HepG2 (cell line): Measurements from ENCODE around the gene TEFM. TPM values are rescaled to one million over a fixed set of nuclear protein-coding genes. Genes with fewer than 3 reads are reported as not detected.

Source experiments
- ATAC-seq: fragments of 200-7000 bp; cut with Tn5 transposase; 3 replicates; pipeline ENCODE4 v1.9.1; 2020; ENCODE audit warnings: mild to moderate bottlenecking, moderate library complexity
- BruUV-seq: library from RNA; stranded (reverse); fragments of 400-500 nt; replicated peaks from 2 replicates; lab custom pipeline; 2021; lab: Mats Ljungman, UMichigan
- CTCF ChIA-PET: fragments of 300-600 bp; formaldehyde crosslinking; extraction: SDS; loops from one replicate; lab custom pipeline; 2021; ENCODE audit warnings: low total read pairs, inconsistent platforms, low intra/inter-chr PET ratio; lab: Yijun Ruan, JAX
- POLR2A ChIA-PET: fragments of 350-600 bp; sonication (Branson Sonifier 250); formaldehyde crosslinking; loops from one replicate; lab custom pipeline; 2020; ENCODE audit warnings: antibody characterized with exemption, inconsistent platforms; lab: Yijun Ruan, JAX
- DNase-seq: peaks from one replicate; pipeline ENCODE4 v3.0.0-alpha.2; 2015; ENCODE audit warnings: low spot score
- FAIRE-seq: peaks from 3 replicates; lab custom pipeline; 2011; peaks lifted over from hg19 to GRCh38; lab: Jason Lieb, UNC
- H2AFZ ChIP-seq: one replicate; pipeline ENCODE4 v1.6.1; 2011; ENCODE audit warnings: low read length, inconsistent platforms
- H3K27ac ChIP-seq: fragments of 300-600 bp; 3 replicates; pipeline ENCODE4 v1.8.0; 2011; ENCODE audit warnings: mixed run types, mild to moderate bottlenecking, mixed read lengths, low read length, inconsistent platforms; ENCODE audit not compliant: insufficient read depth; ENCODE audit errors: extremely low read length
- H3K27me3 ChIP-seq, 2 experiments: fragments of 200-600 bp in 1 of 2; 2 replicates in 1 of 2; 3 replicates in 1 of 2; pipeline versions ENCODE4 v1.6.0 to v1.8.0; 2011; ENCODE audit warnings: low read length in 2 of 2, mild to moderate bottlenecking in 2 of 2, moderate library complexity in 2 of 2, inconsistent platforms in 1 of 2; ENCODE audit not compliant: insufficient read depth in 2 of 2, control insufficient read depth in 1 of 2
- H3K36me3 ChIP-seq, 2 experiments: fragments of 200-600 bp in 1 of 2; replicated peaks in 1 of 2; 2 replicates in 1 of 2; 3 replicates in 1 of 2; pipeline versions ENCODE4 v1.5.1 to v1.8.0; 2011; ENCODE audit warnings: low read length in 2 of 2, inconsistent platforms in 1 of 2; ENCODE audit not compliant: insufficient read depth in 2 of 2, control insufficient read depth in 1 of 2
- H3K4me1 ChIP-seq: 2 replicates; pipeline ENCODE4 v1.5.1; 2012; ENCODE audit warnings: low read length, inconsistent platforms; ENCODE audit not compliant: insufficient read depth
- H3K4me2 ChIP-seq: 2 replicates; pipeline ENCODE4 v1.6.0; 2011; ENCODE audit warnings: low read depth, low read length, inconsistent platforms
- H3K4me3 ChIP-seq, 3 experiments: fragments of 200-600 bp in 1 of 3; sonication (generic), shearing (Covaris generic) in 1 of 3; replicated peaks in 1 of 3; 2 replicates each; pipeline ENCODE4 v1.5.1; 2011 to 2016; ENCODE audit warnings: low read length in 3 of 3, inconsistent platforms in 2 of 3, low read depth in 2 of 3, mild to moderate bottlenecking in 2 of 3, control low read depth in 1 of 3, mixed read lengths in 1 of 3; ENCODE audit not compliant: insufficient read depth in 1 of 3
- H3K79me2 ChIP-seq: one replicate; pipeline ENCODE4 v1.6.1; 2011; ENCODE audit warnings: low read length, inconsistent platforms; ENCODE audit not compliant: insufficient read depth
- H3K9ac ChIP-seq: 2 replicates; pipeline ENCODE4 v1.6.0; 2011; ENCODE audit warnings: mild to moderate bottlenecking, low read depth, low read length, inconsistent platforms; ENCODE audit not compliant: insufficient read depth
- H3K9me3 ChIP-seq: 2 replicates; pipeline ENCODE4 v1.5.1; 2012; ENCODE audit warnings: mild to moderate bottlenecking, low read length
- H4K20me1 ChIP-seq: 2 replicates; pipeline ENCODE4 v1.6.0; 2011; ENCODE audit warnings: inconsistent platforms, mild to moderate bottlenecking, low read length, moderate library complexity; ENCODE audit not compliant: insufficient read depth
- HMGXB3 ChIP-seq: sonication (generic); formaldehyde crosslinking; IDR thresholded peaks from 2 replicates; pipeline ENCODE4 v1.4.0; 2020; ENCODE audit warnings: missing genetic modification reagents, borderline replicate concordance
- ISL2 ChIP-seq: sonication (generic); formaldehyde crosslinking; IDR thresholded peaks from 2 replicates; pipeline ENCODE4 v1.5.0; 2020; ENCODE audit warnings: missing genetic modification reagents
- RBAK ChIP-seq: sonication (generic); formaldehyde crosslinking; IDR thresholded peaks from 2 replicates; pipeline ENCODE4 v1.5.1; 2020; ENCODE audit warnings: mild to moderate bottlenecking, missing genetic modification reagents
- RNF219 ChIP-seq: sonication (generic); formaldehyde crosslinking; IDR thresholded peaks from 2 replicates; pipeline ENCODE4 v1.5.0; 2020; ENCODE audit warnings: mild to moderate bottlenecking, missing genetic modification reagents
- ZNF574 ChIP-seq: sonication (generic); formaldehyde crosslinking; IDR thresholded peaks from 2 replicates; pipeline ENCODE4 v1.4.0; 2020; ENCODE audit warnings: missing genetic modification reagents
- ZNF629 ChIP-seq: sonication (generic); formaldehyde crosslinking; conservative IDR thresholded peaks from 2 replicates; pipeline ENCODE4 v1.5.0; 2020; ENCODE audit warnings: missing genetic modification reagents
- ZNF75D ChIP-seq: sonication (generic); formaldehyde crosslinking; IDR thresholded peaks from 2 replicates; pipeline ENCODE4 v1.8.1; 2023; ENCODE audit warnings: missing genetic modification reagents, mild to moderate bottlenecking, borderline replicate concordance
- ZSCAN25 ChIP-seq: sonication (generic); formaldehyde crosslinking; IDR thresholded peaks from 2 replicates; pipeline ENCODE4 v1.8.0; 2022; ENCODE audit warnings: mild to moderate bottlenecking, missing genetic modification reagents
- WGBS: methylation state at CpG from one replicate; pipeline ENCODE4 v1.1.6; 2017; ENCODE audit warnings: low lambda C conversion rate; 5-methylcytosine and 5-hydroxymethylcytosine counted together
- in situ Hi-C: cut with HindIII; loops from 2 replicates; pipeline ENCODE4 v1.10.0; 2017; ENCODE audit warnings: low pct_unique_long_range_greater_than_20kb; ENCODE audit not compliant: extremely low pct_ligation_motif_present
- intact Hi-C: fragments of 100-400 bp; cut with micrococcal nuclease; formaldehyde crosslinking; loops from one replicate; pipeline ENCODE4 v1.10.0; 2022; ENCODE audit not compliant: unreplicated experiment
- polyA plus RNA-seq, 8 experiments: library from polyadenylated mRNA; depleted of rRNA in 3 of 8; stranded (reverse) in 7 of 8; unstranded in 1 of 8; fragments of >200 nt; fragmentation: Illumina TruSeq in 4 of 8; extraction: Trizol in 4 of 8; gene quantifications; 2 replicates each; pipeline versions ENCODE4 v1.2.1 to v1.2.3, GENCODE V29; 2011 to 2016; ENCODE audit warnings: low read depth in 4 of 8, missing spikeins in 1 of 8, mixed read lengths in 1 of 8; ENCODE audit not compliant: insufficient read depth in 1 of 8
- total RNA-seq, 5 experiments: library from RNA; depleted of rRNA; stranded (reverse); fragments of >200 nt; fragmentation: Illumina TruSeq; extraction: Trizol; gene quantifications; 2 replicates each; pipeline ENCODE4 v1.2.3, GENCODE V29; 2016; ENCODE audit warnings: low read depth in 1 of 5
- TF ChIP-seq, protein P1 (sequence below): sonication (generic); formaldehyde crosslinking; IDR thresholded peaks from 2 replicates; pipeline ENCODE4 v1.9.0; 2021; ENCODE audit warnings: missing genetic modification reagents, mild to moderate bottlenecking, borderline replicate concordance

Gene TEFM
- total and polyA plus RNA-seq, 2 of the 13 experiments (the other 11 are each of a cell fraction or from before 2014, with no cell fraction given): 7.0 to 20.0 TPM

- TF ChIP-seq RNF219 (no peak), ZNF75D (CRISPR knock-in tag) (no peak), ZNF574 (no peak)
- TF ChIP-seq, protein P1, sequence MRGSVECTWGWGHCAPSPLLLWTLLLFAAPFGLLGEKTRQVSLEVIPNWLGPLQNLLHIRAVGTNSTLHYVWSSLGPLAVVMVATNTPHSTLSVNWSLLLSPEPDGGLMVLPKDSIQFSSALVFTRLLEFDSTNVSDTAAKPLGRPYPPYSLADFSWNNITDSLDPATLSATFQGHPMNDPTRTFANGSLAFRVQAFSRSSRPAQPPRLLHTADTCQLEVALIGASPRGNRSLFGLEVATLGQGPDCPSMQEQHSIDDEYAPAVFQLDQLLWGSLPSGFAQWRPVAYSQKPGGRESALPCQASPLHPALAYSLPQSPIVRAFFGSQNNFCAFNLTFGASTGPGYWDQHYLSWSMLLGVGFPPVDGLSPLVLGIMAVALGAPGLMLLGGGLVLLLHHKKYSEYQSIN (CRISPR knock-in tag): no peak
Observed at GRCh38 chr17:30927756-30928155, 21.7 kb upstream of the TEFM start (continued).

GRCh38 chr17:30926516-30926915 lies 20.5 kb upstream of the TEFM start:
- 68% methylated on average over 6 of the region's 6 CpGs for WGBS
- CTCF ChIA-PET: no interaction called here
- in situ Hi-C loops: no loop called here

More at GRCh38 chr17:30926516-30926915, 20.5 kb upstream of the TEFM start:
- TF ChIP-seq ZSCAN25 (CRISPR knock-in tag): no peak
- TF ChIP-seq RBAK (CRISPR knock-in tag): no peak
- 0 out of 2 replicates have a peak, but pooled peaks have one; percentile 17 for TF ChIP-seq ZNF629 (CRISPR knock-in tag)
- TF ChIP-seq ISL2 (CRISPR knock-in tag): no peak
- TF ChIP-seq HMGXB3 (CRISPR knock-in tag): no peak
- no peak overlapping the region for H2AFZ ChIP-seq
- H3K4me2 ChIP-seq: no peak overlapping the region
- no peaks in the 10 kb centered on the region for H3K79me2 ChIP-seq
- no peak overlapping the region for H3K9ac ChIP-seq
- POLR2A ChIA-PET: no interaction called here
- no peak overlapping the region for H3K4me3 ChIP-seq
- no peak overlapping the region for H3K27ac ChIP-seq
- intact Hi-C loops: no loop called here
- peaks cover 0 to 6% of the 10 kb centered on the region in 2 experiments; a peak in 2 of 5 replicates for H3K27me3 ChIP-seq
- DNase-seq (no peak), FAIRE-seq (no peak), ATAC-seq (no peak)
- no peaks in the 10 kb centered on the region for H3K36me3 ChIP-seq
- no TSS peak for BruUV-seq
- no peaks in the 10 kb centered on the region for H3K9me3 ChIP-seq
- H4K20me1 ChIP-seq: no peaks in the 10 kb centered on the region
- peaks cover 21% of the 10 kb centered on the region for H3K4me1 ChIP-seq
